Measurements from ENCODE around the gene THY1. TPM values are rescaled to one million over a fixed set of nuclear protein-coding genes. Genes with fewer than 3 reads are reported as not detected.
A peak's percentile ranks its signal among the peaks of the same experiment; 100 is the strongest.

Gene THY1
- total RNA-seq, 1 donor from 2014 or later: 75.4 TPM

DNA sequence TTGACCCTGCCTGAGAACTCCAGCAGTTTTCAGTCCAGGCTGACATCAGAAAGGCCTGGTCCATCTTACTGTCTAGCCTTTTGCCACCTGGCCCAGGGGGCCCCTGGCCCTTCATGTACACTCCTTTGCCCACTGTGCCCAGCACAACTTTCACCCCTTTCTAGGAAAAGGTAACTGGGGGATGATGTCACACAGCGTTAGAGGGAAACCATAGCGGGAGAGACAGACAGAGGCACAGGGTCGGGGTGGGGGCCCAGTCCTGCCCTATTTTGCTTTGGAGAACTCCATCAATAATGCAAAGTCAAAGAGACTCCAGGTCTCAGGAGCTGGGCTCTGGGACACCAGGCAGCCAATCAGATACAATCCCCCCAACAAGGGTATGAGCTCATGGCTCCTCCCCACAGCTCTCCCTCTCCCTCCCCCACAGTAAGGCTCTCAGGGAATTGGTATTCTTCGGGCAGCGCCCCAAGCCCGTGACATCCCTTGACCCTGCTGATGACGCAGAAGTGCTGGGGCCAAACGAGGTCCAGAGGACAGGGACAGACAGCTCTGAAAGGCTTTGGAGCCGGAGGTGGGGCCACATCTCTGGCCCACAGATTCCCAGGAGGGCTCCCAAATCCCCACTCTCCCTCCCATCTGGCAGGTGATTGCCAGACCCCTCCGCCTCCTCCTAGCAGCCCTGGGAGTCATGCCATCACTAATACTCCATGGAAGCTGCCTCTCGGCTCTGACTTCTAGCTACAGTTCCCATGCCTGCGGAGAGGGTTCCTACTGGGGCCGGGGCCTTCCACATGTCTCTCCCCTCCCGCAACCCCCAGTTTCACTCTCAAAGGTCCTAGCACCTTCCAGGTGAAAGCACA lies 47.4 kb downstream of the THY1 start:
- peak overlapping the region; percentile 75 for H3K27ac Mint-ChIP-seq (ENCODE audit: unreplicated experiment)
- DNase-seq (ENCODE audit: low read depth, low spot score): no peak
- TF ChIP-seq CTCF (conservative IDR thresholded peaks at IDR 0.05): no peak

GRCh38 chr11:119374632-119375336 lies 48.2 kb downstream of the THY1 start:
- peak overlapping the region; percentile 72 for H3K4me3 Mint-ChIP-seq
- H3K4me1 Mint-ChIP-seq: peaks cover 57% of the 10 kb centered on the region
- H3K27me3 Mint-ChIP-seq (ENCODE audit: low read depth): peaks cover 8% of the 10 kb centered on the region
- no peak for DNase-seq (ENCODE audit: low read depth, low spot score)
- H3K36me3 Mint-ChIP-seq (ENCODE audit: low read depth): no peaks in the 10 kb centered on the region
- no peaks in the 10 kb centered on the region for H3K9me3 Mint-ChIP-seq
- no peak overlapping the region for H3K27ac Mint-ChIP-seq (ENCODE audit: unreplicated experiment)
- TF ChIP-seq CTCF (conservative IDR thresholded peaks at IDR 0.05): no peak

More for the DNA sequence above, 47.4 kb downstream of the THY1 start:
- Mint-ChIP-seq H3K9me3 (no peaks in the 10 kb centered on the region), H3K36me3 (ENCODE audit: low read depth) (no peaks in the 10 kb centered on the region), H3K27me3 (ENCODE audit: low read depth) (peaks cover 9% of the 10 kb centered on the region), H3K4me3 (peak overlapping the region; percentile 64), H3K4me1 (peaks cover 50% of the 10 kb centered on the region)

- Mint-ChIP-seq H3K4me3 (peak overlapping the region; percentile 72), H3K36me3 (ENCODE audit: low read depth) (no peaks in the 10 kb centered on the region), H3K4me1 (peaks cover 59% of the 10 kb centered on the region), H3K27me3 (ENCODE audit: low read depth) (peaks cover 6% of the 10 kb centered on the region), H3K9me3 (no peaks in the 10 kb centered on the region), H3K27ac (ENCODE audit: unreplicated experiment) (peak overlapping the region; percentile 35)
- peak; percentile 82 for DNase-seq (ENCODE audit: low read depth, low spot score)
- TF ChIP-seq CTCF (conservative IDR thresholded peaks at IDR 0.05): peak; percentile 85
Measured at GRCh38 chr11:119373921-119374631, 48.9 kb downstream of the THY1 start.

- no peak overlapping the region for H3K27ac Mint-ChIP-seq (ENCODE audit: unreplicated experiment)
- TF ChIP-seq CTCF (conservative IDR thresholded peaks at IDR 0.05): no peak
- peaks cover 5% of the 10 kb centered on the region for H3K27me3 Mint-ChIP-seq (ENCODE audit: low read depth)
- H3K4me3 Mint-ChIP-seq: no peak overlapping the region
- H3K36me3 Mint-ChIP-seq (ENCODE audit: low read depth): no peaks in the 10 kb centered on the region
- DNase-seq (ENCODE audit: low read depth, low spot score): no peak
- no peaks in the 10 kb centered on the region for H3K9me3 Mint-ChIP-seq
- peaks cover 59% of the 10 kb centered on the region for H3K4me1 Mint-ChIP-seq
Measured at GRCh38 chr11:119373059-119373920, 49.7 kb downstream of the THY1 start.
